GM12891 (cell line): Measurements from ENCODE around the gene PTPN2.
"Not testable (repeated sequence)": the region's sequence is repeated elsewhere in the genome, so short reads cannot be mapped to it uniquely, and the experiment has no call there.

Experiments
- POLR2A ChIP-seq: IDR thresholded peaks from 2 replicates; pipeline ENCODE4 v1.6.1; 2011; ENCODE audit warnings: low read depth, low read length, control low read depth
- POU2F2 ChIP-seq: IDR thresholded peaks from 2 replicates; pipeline ENCODE4 v1.6.1; 2011; ENCODE audit warnings: low read depth, mild to moderate bottlenecking, control low read depth, low read length, moderate library complexity
- TAF1 ChIP-seq: IDR thresholded peaks from 2 replicates; pipeline ENCODE4 v1.6.1; 2011; ENCODE audit warnings: low read depth, low read length, control low read depth

DNA sequence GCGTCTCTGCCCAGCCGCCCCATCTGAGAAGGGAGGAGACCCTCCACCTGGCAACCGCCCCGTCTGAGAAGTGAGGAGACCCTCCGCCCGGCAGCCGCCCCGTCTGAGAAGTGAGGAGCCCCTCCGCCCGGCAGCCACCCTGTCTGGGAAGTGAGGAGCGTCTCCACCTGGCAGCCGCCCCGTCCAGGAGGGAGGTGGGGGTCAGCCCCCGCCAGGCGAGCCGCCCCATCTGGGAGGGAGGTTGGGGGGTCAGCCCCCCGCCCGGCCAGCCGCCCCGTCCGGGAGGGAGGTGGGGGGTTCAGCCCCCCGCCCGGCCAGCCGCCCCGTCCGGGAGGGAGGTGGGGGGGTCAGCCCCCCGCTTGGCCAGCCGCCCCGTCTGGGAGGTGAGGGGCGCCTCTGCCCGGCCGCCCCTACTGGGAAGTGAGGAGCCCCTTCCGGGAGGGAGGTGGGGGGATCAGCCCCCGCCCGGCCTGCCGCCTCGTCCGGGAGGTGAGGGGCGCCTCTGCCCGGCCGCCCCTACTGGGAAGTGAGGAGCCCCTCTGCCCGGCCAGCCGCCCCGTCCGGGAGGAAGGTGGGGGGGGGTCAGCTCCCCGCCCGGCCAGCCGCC lies 10.0 kb downstream of the PTPN2 start:
- TF ChIP-seq TAF1, POLR2A, POU2F2: not testable (repeated sequence)
